Neural crest cell (in vitro differentiated cells): ENCODE measurements around the gene VIPR2. TPM values are rescaled to one million over a fixed set of nuclear protein-coding genes. Genes with fewer than 3 reads are reported as not detected.

Experiments used
- DNase-seq: peaks from one replicate; pipeline ENCODE4 v3.0.0; 2021; ENCODE audit warnings: low read depth, mixed read lengths, low spot score
- H3K27ac Mint-ChIP-seq: one replicate; pipeline ENCODE4 v1.8.0; 2021; ENCODE audit warnings: mild to moderate bottlenecking, mixed read lengths; ENCODE audit not compliant: unreplicated experiment
- H3K27me3 Mint-ChIP-seq: 2 replicates; pipeline ENCODE4 v1.8.0; 2021; ENCODE audit warnings: low read depth, mild to moderate bottlenecking, mixed read lengths
- H3K36me3 Mint-ChIP-seq: 2 replicates; pipeline ENCODE4 v1.8.0; 2021; ENCODE audit warnings: low read depth, mild to moderate bottlenecking, mixed read lengths
- H3K4me1 Mint-ChIP-seq: 2 replicates; pipeline ENCODE4 v1.8.0; 2021; ENCODE audit warnings: mixed read lengths
- H3K4me3 Mint-ChIP-seq: one replicate; pipeline ENCODE4 v1.8.0; 2021; ENCODE audit warnings: mild to moderate bottlenecking, mixed read lengths
- H3K9me3 Mint-ChIP-seq: 2 replicates; pipeline ENCODE4 v1.8.0; 2021; ENCODE audit warnings: mixed read lengths
- CTCF ChIP-seq: fragments of 200-600 bp; sonication (generic); conservative IDR thresholded peaks from 2 replicates; pipeline ENCODE4 v1.5.0; 2021; ENCODE audit warnings: antibody characterized with exemption, mild to moderate bottlenecking
- total RNA-seq: library from RNA; stranded (reverse); gene quantifications from 2 replicates; pipeline ENCODE4 v1.2.1, GENCODE V29; 2021

Gene VIPR2
- total RNA-seq, 1 donor from 2014 or later, result 0.16 TPM

GRCh38 chr7:159013825-159014289 lies 130.8 kb downstream of the VIPR2 start:
- Mint-ChIP-seq H3K4me3 (no peak overlapping the region), H3K27me3 (peaks cover 23% of the 10 kb centered on the region), H3K4me1 (peaks cover 23% of the 10 kb centered on the region), H3K27ac (no peak overlapping the region), H3K36me3 (no peaks in the 10 kb centered on the region), H3K9me3 (no peaks in the 10 kb centered on the region)
- DNase-seq, result no peak
- no peak for TF ChIP-seq CTCF

GRCh38 chr7:159013181-159013690 lies 131.4 kb downstream of the VIPR2 start:
- no peak for DNase-seq
- Mint-ChIP-seq H3K36me3 (no peaks in the 10 kb centered on the region), H3K4me1 (peaks cover 23% of the 10 kb centered on the region), H3K9me3 (no peaks in the 10 kb centered on the region), H3K27me3 (peaks cover 23% of the 10 kb centered on the region), H3K27ac (no peak overlapping the region), H3K4me3 (no peak overlapping the region)
- TF ChIP-seq CTCF, result no peak

GRCh38 chr7:159012353-159013069 lies 132.2 kb downstream of the VIPR2 start:
- Mint-ChIP-seq H3K36me3 (no peaks in the 10 kb centered on the region), H3K4me3 (no peak overlapping the region), H3K27ac (no peak overlapping the region), H3K27me3 (peaks cover 20% of the 10 kb centered on the region), H3K9me3 (no peaks in the 10 kb centered on the region), H3K4me1 (peaks cover 23% of the 10 kb centered on the region)
- no peak for DNase-seq
- TF ChIP-seq CTCF, result no peak

GRCh38 chr7:159011722-159012022 lies 133.0 kb downstream of the VIPR2 start:
- no peak for DNase-seq
- no peaks in the 10 kb centered on the region for H3K36me3 Mint-ChIP-seq
- no peak for TF ChIP-seq CTCF
- H3K27ac Mint-ChIP-seq, result no peak overlapping the region
- no peaks in the 10 kb centered on the region for H3K9me3 Mint-ChIP-seq
- H3K27me3 Mint-ChIP-seq, result peaks cover 20% of the 10 kb centered on the region
- peaks cover 23% of the 10 kb centered on the region for H3K4me1 Mint-ChIP-seq
- H3K4me3 Mint-ChIP-seq, result no peak overlapping the region

GRCh38 chr7:159010937-159011721 lies 133.5 kb downstream of the VIPR2 start:
- H3K4me1 Mint-ChIP-seq, result peaks cover 23% of the 10 kb centered on the region
- H3K36me3 Mint-ChIP-seq, result no peaks in the 10 kb centered on the region
- DNase-seq, result no peak
- TF ChIP-seq CTCF, result no peak
- peaks cover 20% of the 10 kb centered on the region for H3K27me3 Mint-ChIP-seq
- H3K27ac Mint-ChIP-seq, result peak overlapping the region; percentile 72
- no peak overlapping the region for H3K4me3 Mint-ChIP-seq
- no peaks in the 10 kb centered on the region for H3K9me3 Mint-ChIP-seq
